ENCODE data around the gene ACAP2. TPM values are rescaled to one million over a fixed set of nuclear protein-coding genes. Genes with fewer than 3 reads are reported as not detected.
"Not testable (repeated sequence)": the region's sequence is repeated elsewhere in the genome, so short reads cannot be mapped to it uniquely, and the experiment has no call there.

The ACAP2 gene
- total and polyA plus RNA-seq, 3 donors from 2014 or later, result 31.6 to 78.2 (median 72.3) TPM

DNA sequence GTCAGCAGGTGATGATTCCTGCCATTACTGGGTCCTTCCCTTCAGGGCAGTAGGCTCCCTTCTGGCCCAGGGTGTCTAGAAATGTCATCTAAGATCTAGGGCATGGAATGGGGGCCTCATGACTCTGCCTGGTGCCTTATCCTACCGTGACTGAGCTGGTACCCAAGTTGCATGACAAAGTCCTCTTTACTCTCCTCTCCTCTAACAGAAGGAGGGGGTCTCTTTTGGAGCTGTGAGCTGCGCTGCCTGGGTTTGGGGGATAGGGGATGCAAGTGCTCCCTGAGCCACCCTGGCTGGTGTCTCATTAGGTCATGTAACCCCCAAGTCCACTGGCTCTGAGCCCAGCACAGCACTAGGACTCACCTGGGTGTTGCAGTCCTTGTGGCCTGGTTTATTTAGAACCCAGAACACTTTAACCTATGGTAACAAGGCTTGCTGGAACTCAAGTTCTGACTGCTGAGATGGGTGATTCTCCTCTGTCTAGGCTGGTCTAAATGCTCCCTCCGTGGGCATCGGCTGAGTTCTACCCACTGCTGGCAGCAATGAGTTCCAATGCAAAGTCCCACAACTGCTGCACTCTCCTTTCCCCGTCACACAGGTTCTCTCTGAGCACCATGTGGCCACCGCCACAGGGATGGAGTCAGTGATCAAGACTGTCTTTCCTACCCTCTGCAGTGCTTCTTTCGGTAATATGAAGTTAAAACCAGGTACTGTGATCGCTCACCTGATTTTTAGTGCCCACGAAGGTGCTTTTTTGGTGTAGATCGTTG, 205.8 kb downstream of the ACAP2 start:
- 96% methylated on average over 10 of the region's 10 CpGs for WGBS, 2 donors
- H3K27ac ChIP-seq, result no peak overlapping the region
- H3K9me3 ChIP-seq, result no peaks in the 10 kb centered on the region
- DNase-seq, result peak; percentile 10
- H3K4me1 ChIP-seq, result peaks cover 27% of the 10 kb centered on the region
- H3K27me3 ChIP-seq, result no peaks in the 10 kb centered on the region
- H3K36me3 ChIP-seq (ENCODE audit: low read depth, missing control alignments), result no peaks in the 10 kb centered on the region
- intact Hi-C loops (cut with DNase I; ENCODE audit: low total_unique reads), result no loop called here
- TF ChIP-seq CTCF (IDR thresholded peaks at IDR 0.05) (no peak), POLR2A (IDR thresholded peaks at IDR 0.05) (no peak)
- no peak overlapping the region for H3K4me3 ChIP-seq

- Histone ChIP-seq H3K4me3 (no peak overlapping the region), H3K36me3 (ENCODE audit: low read depth, missing control alignments) (no peaks in the 10 kb centered on the region), H3K27ac (no peak overlapping the region), H3K4me1 (peaks cover 27% of the 10 kb centered on the region), H3K9me3 (no peaks in the 10 kb centered on the region), H3K27me3 (no peaks in the 10 kb centered on the region)
- TF ChIP-seq CTCF (IDR thresholded peaks at IDR 0.05) (no peak), POLR2A (IDR thresholded peaks at IDR 0.05) (no peak)
- 98 to 100% methylated on average over 3 to 5 of the region's 5 CpGs for WGBS, 2 donors
- intact Hi-C loops (cut with DNase I; ENCODE audit: low total_unique reads), result no loop called here
- DNase-seq, result peak; percentile 4
Measured at GRCh38 chr3:195236076-195236798, 206.6 kb downstream of the ACAP2 start.

GRCh38 chr3:195230244-195230643, 212.6 kb downstream of the ACAP2 start:
- DNase-seq, result no peak
- Histone ChIP-seq H3K9me3 (no peaks in the 10 kb centered on the region), H3K4me3 (no peak overlapping the region), H3K27ac (no peak overlapping the region), H3K36me3 (ENCODE audit: low read depth, missing control alignments) (no peaks in the 10 kb centered on the region), H3K4me1 (no peaks in the 10 kb centered on the region), H3K27me3 (no peaks in the 10 kb centered on the region)
- TF ChIP-seq POLR2A (IDR thresholded peaks at IDR 0.05) (no peak), CTCF (IDR thresholded peaks at IDR 0.05) (no peak)
- intact Hi-C loops (cut with DNase I; ENCODE audit: low total_unique reads), result no loop called here
- 96 to 100% methylated on average over 1 of the region's 1 CpG for WGBS, 2 donors

DNA sequence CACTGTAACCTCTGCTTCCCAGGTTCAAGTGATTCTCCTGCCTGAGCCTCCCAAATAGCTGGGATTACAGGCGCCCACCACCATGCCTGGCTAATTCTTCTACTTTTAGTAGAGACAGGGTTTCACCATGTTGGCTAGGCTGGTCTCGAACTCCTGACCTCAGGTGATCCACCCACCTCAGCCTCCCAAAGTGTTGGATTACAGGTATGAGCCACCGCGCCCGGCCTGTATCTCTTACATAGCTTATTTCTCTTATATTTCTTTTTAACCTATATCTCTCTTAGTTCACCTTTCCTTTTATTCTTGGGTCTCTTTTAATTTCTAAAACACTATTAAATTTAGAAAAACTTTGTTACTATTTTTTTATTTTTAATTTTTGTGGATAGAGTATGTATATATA, 213.9 kb downstream of the ACAP2 start:
- H3K27me3 ChIP-seq; H3K4me1 ChIP-seq; H3K36me3 ChIP-seq (ENCODE audit: low read depth, missing control alignments); intact Hi-C loops (cut with DNase I; ENCODE audit: low total_unique reads); H3K9me3 ChIP-seq; H3K4me3 ChIP-seq; H3K27ac ChIP-seq; DNase-seq: not testable (repeated sequence)
- WGBS, 2 donors, result 96 to 97% methylated on average over 5 of the region's 5 CpGs

DNA sequence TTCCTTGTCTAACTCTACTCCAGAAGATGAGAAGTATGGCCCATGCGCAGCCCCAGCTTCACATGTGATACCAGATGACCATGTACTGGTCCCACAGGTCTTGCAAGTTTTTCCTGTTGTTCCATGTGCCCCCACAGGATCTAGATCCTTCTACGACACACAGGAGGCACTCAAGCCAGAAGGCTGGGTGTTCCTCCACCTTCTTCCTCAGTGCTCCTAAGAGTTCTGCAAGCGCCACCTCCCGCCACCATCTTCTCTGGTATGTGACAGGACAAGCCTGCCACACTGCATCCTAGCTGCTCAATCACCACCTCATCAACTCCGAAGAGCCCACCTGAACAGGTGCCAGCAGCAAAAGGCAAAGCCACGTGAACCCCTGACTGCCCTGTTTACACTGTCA, 214.9 kb downstream of the ACAP2 start:
- 87 to 93% methylated on average over 6 of the region's 6 CpGs for WGBS, 2 donors
- Histone ChIP-seq H3K4me1 (no peaks in the 10 kb centered on the region), H3K27ac (no peak overlapping the region), H3K9me3 (no peaks in the 10 kb centered on the region), H3K27me3 (no peaks in the 10 kb centered on the region), H3K4me3 (no peak overlapping the region), H3K36me3 (ENCODE audit: low read depth, missing control alignments) (no peaks in the 10 kb centered on the region)
- TF ChIP-seq POLR2A (IDR thresholded peaks at IDR 0.05), result no peak
- no peak for DNase-seq
- intact Hi-C loops (cut with DNase I; ENCODE audit: low total_unique reads), result no loop called here

All from testis (tissue), 3 donors.